C4-2B (cell line): Measurements from ENCODE around the gene UBE2D1.
A peak's percentile ranks its signal among the peaks of the same experiment; 100 is the strongest.

Experiments
- H3K27ac ChIP-seq: fragments of 450-650 bp; 2 replicates; pipeline ENCODE4 v1.5.1; 2017
- ZFX ChIP-seq: fragments of 450-650 bp; IDR thresholded peaks from 2 replicates; pipeline ENCODE4 v1.6.1; 2017
- TF ChIP-seq, protein P1 (sequence below): fragments of 450-650 bp; conservative IDR thresholded peaks from 2 replicates; pipeline ENCODE4 v1.5.1; 2017; ENCODE audit warnings: mild to moderate bottlenecking

Gene UBE2D1

DNA sequence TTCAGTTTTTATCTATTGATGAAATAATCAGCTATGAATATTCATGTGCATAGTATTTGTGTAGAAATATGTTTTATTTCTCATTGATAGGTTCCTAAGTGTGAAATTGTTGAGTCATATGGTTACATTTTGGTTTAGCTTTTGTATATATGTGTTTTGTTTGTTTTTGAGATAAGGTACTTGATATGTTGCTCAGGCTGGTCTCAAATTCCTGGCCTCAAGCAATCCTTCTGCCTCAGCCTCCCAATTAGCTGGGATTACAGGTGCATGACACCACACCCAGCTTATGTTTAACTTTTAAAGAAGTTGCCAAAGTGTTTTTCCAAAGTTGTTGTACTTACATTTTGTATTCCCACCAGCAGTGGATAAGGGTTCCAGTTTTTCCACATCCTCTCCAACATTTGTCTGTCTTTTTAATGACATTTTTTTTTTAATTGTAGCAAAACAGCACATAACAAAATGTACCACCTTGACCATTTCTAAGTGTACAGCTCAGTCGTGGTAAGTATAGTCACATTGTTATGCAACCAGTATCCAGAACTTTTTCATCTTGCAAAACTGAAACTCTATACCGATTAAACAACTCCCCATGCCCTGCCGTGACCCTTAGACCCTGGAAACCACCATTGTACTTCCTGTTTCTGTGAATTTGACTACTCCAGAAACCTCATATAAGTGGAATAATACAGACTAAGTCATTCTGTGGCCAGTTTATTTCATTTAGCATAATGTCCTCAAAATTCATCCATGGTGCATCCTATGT lies 12.6 kb upstream of the UBE2D1 start:
- no peak overlapping the region for H3K27ac ChIP-seq
- TF ChIP-seq ZFX, result no peak
- TF ChIP-seq, protein P1, sequence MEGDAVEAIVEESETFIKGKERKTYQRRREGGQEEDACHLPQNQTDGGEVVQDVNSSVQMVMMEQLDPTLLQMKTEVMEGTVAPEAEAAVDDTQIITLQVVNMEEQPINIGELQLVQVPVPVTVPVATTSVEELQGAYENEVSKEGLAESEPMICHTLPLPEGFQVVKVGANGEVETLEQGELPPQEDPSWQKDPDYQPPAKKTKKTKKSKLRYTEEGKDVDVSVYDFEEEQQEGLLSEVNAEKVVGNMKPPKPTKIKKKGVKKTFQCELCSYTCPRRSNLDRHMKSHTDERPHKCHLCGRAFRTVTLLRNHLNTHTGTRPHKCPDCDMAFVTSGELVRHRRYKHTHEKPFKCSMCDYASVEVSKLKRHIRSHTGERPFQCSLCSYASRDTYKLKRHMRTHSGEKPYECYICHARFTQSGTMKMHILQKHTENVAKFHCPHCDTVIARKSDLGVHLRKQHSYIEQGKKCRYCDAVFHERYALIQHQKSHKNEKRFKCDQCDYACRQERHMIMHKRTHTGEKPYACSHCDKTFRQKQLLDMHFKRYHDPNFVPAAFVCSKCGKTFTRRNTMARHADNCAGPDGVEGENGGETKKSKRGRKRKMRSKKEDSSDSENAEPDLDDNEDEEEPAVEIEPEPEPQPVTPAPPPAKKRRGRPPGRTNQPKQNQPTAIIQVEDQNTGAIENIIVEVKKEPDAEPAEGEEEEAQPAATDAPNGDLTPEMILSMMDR, result no peak

DNA sequence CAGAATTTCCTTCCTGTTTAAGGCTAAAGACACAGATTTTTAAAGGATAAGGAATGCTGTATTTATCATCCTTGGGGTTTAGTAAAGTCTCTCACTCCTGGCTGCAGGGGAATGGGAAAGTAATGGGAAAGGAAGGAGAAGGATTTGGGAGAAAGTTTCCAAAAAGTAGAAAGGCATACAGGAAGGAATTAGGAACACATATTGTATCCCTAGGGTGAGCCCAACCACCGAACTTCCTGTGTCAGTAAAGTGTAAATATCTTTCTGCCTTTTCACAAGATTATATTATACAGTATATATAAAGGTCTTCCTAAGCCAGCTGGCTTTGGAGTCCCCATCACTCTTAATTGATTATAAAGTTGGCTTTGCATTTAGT lies 12.0 kb upstream of the UBE2D1 start:
- no peak for TF ChIP-seq ZFX
- TF ChIP-seq, protein P1, result no peak
- H3K27ac ChIP-seq, result no peak overlapping the region

DNA sequence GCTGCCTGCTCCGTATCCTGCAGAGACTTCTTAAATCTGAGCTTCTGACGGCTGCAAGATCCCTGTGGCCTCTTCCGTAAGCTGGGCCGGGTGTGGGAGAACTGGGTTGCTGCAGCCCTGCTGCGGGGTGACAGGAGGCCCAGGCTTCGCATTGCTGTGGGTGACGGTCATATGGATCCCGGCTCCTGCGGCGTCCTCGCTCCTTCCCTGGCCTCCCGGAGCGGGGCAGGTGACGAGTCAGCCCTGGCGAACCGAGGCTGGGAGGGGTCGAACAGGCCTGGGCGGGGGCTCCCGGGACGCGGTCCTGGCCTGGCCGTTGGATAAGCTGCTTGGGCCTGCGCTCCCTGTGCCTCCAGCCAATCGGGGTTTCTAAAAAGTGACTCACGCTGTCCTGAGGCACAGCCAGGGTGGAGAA lies 7.8 kb upstream of the UBE2D1 start:
- TF ChIP-seq ZFX, result no peak
- TF ChIP-seq, protein P1, result no peak
- H3K27ac ChIP-seq, result no peak overlapping the region

DNA sequence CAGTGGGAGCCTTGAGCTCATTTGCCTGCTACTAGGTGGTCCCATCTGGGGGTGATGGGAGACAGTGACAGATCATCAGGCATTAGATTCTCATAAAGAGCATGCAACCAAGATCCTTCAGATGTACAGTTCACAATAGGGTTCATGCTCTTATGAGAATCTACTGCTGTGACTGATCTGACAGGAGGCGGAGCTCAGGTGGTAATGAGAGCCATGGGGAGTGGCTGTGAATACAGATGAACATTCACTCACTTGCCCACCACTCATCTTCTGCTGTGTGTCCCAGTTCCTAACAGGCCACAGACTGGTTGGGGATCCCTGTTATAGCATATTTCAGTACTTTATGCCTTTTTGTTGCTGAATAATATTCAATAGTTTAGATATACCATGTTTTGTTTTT lies 6.6 kb upstream of the UBE2D1 start:
- no peak overlapping the region for H3K27ac ChIP-seq
- TF ChIP-seq, protein P1, result no peak
- no peak for TF ChIP-seq ZFX

DNA sequence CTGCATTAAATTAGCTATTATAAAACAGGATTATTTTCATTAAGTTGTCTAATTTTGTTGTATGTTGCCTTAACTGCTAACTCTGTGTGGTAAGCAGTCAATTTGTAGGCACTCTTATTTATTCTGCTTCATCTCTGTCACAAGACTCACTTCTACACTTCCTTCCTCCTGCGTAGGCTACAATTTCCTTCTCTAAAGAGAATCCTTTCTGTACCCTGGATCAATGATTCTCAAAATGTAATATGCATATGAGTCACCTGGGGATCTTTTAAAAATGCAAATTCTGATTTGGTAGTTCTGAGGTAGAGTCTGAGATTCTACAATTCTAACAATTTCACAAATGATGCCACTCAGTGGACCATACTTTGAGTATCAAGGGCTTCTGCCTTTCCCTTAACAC lies 4.4 kb upstream of the UBE2D1 start:
- H3K27ac ChIP-seq, result no peak overlapping the region
- no peak for TF ChIP-seq ZFX
- TF ChIP-seq, protein P1, result no peak

DNA sequence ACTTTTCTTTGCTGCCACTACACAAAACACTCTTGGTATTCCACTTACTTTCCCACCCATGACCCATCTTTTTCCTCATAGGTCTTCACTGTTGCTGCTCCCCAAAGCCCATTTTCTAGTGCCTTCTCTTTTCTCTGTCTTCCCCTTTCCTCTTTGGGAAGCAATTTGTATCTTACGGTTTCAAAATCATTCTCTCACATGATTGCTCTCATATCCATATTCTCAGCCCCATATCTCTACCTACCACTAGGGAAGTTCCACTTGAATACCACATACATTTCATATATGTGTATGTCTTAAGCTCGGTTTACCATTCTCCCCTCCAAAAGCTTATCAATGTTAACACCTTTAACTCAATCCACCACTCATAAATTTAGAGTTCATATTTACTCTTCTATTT lies 3.2 kb upstream of the UBE2D1 start:
- no peak for TF ChIP-seq ZFX
- TF ChIP-seq, protein P1, result no peak
- no peak overlapping the region for H3K27ac ChIP-seq

DNA sequence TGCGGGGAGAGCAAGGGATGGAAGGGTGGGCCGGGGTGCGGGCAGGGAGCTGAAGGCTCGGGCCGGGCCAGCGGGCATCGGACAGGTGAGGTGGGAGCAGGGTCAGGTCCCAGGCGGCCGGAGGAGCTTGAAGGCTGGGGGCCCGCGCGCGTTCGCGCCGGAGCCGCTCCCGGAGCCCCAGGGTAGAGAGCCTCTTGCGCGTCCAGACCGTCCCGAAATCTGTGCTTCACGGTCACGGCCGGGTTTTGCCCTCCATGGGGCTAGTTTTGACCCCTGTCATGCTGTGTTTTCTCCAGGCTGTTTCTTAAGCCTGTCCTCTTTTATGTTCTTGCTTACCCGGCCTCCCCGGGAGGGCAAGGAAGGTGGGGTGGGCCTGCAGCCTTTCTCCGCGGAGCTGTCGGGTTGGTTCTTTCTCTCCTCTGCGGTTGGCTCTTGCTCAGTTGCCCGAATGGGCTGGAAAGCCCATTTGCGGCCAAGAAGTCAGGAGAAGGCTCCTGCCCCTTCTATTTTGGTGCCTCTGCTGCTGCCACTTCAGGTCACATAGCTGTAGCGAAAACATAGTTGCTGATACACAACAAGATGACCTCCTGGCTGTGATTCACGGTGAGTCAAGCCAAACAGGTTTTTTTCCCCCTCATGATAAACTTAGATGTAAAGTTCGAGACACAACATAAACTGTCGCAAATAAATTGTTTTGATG lies 650 bp downstream of the UBE2D1 start:
- peak overlapping the region; percentile 78 for H3K27ac ChIP-seq
- peak; percentile 45 for TF ChIP-seq ZFX
- TF ChIP-seq, protein P1, result no peak
